ENCODE data around the gene FBXL2.

DNA sequence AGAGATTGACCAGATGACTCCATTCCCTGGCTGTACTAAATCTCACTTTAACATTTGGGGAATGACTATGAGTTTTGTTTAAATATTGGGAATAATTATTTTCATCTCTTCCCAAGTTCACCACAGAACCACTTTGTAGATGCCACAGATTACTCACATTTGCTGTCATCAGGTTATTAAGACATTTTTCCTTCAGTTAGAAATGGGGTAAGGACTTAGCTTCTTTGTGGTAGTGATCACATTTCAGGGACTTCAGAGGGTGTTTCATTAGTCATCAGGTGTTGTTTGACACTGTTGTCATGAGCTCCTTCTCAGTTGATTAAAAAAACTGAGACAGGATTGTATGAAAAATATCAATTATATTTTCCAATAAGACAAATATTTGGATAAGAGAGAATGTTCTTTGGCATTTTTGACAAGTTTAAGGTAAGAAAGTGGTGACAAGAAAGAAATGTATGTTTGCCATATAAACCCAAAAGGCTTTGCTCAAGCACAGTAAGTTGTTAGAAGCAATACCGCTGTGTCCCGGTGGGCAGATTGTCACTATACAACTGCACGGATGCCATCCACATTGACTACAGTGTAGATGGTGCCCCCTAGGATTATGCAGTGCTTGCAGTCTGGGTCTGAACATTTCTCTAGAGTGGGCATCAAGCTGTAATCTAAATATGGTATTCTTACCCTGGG is 22.3 kb downstream of the FBXL2 start:
- TF ChIP-seq, protein P1, sequence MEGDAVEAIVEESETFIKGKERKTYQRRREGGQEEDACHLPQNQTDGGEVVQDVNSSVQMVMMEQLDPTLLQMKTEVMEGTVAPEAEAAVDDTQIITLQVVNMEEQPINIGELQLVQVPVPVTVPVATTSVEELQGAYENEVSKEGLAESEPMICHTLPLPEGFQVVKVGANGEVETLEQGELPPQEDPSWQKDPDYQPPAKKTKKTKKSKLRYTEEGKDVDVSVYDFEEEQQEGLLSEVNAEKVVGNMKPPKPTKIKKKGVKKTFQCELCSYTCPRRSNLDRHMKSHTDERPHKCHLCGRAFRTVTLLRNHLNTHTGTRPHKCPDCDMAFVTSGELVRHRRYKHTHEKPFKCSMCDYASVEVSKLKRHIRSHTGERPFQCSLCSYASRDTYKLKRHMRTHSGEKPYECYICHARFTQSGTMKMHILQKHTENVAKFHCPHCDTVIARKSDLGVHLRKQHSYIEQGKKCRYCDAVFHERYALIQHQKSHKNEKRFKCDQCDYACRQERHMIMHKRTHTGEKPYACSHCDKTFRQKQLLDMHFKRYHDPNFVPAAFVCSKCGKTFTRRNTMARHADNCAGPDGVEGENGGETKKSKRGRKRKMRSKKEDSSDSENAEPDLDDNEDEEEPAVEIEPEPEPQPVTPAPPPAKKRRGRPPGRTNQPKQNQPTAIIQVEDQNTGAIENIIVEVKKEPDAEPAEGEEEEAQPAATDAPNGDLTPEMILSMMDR (IDR thresholded peaks at IDR 0.05; ENCODE audit: low read depth, low read length): no peak
- no peak for TF ChIP-seq POLR2A (IDR thresholded peaks at IDR 0.05; ENCODE audit: extremely low read depth, insufficient read length)
- no peak for TF ChIP-seq MYC (IDR thresholded peaks at IDR 0.05; ENCODE audit: low read depth, low read length)
- TF ChIP-seq, protein P2, sequence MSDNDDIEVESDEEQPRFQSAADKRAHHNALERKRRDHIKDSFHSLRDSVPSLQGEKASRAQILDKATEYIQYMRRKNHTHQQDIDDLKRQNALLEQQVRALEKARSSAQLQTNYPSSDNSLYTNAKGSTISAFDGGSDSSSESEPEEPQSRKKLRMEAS (IDR thresholded peaks at IDR 0.05; ENCODE audit: low read depth, low read length): no peak

Measured in NB4 (cell line).